PFSK-1 (cell line): Measurements from ENCODE around the gene RASA3.

Experiments
- FOXP2 ChIP-seq: optimal IDR thresholded peaks from 2 replicates; pipeline ENCODE3; 2011; ENCODE audit warnings: borderline replicate concordance, control low read depth, inconsistent platforms; ENCODE audit not compliant: insufficient read depth; ENCODE audit errors: extremely low read length, extremely low read depth
- POLR2AphosphoS5 ChIP-seq: IDR thresholded peaks from 2 replicates; pipeline ENCODE4 v1.6.1; 2012; ENCODE audit warnings: low read depth, mild to moderate bottlenecking, control low read depth, low read length, moderate library complexity
- REST ChIP-seq, 2 experiments: IDR thresholded peaks; 2 replicates each; pipeline versions ENCODE4 v1.6.1 to v1.8.0; 2011 to 2012; ENCODE audit warnings: low read depth in 2 of 2, low read length in 2 of 2, control low read depth in 1 of 2, inconsistent platforms in 1 of 2, mild to moderate bottlenecking in 1 of 2, moderate library complexity in 1 of 2; ENCODE audit not compliant: insufficient read depth in 1 of 2
- SIN3A ChIP-seq: IDR thresholded peaks from 2 replicates; pipeline ENCODE4 v1.6.1; 2012; ENCODE audit warnings: mild to moderate bottlenecking, low read length, moderate library complexity, borderline replicate concordance; ENCODE audit not compliant: insufficient read depth
- TAF1 ChIP-seq: IDR thresholded peaks from 2 replicates; pipeline ENCODE4 v1.6.1; 2012; ENCODE audit warnings: low read length, control low read depth, borderline replicate concordance; ENCODE audit not compliant: insufficient read depth

Gene RASA3

GRCh38 chr13:114134944-114135610, 2.7 kb upstream of the RASA3 start:
- no peak for TF ChIP-seq SIN3A
- TF ChIP-seq TAF1: no peak
- no peak for TF ChIP-seq FOXP2

- no peak for TF ChIP-seq REST (IDR thresholded peaks at IDR 0.05; ENCODE audit: insufficient read depth in 1 of 2, low read depth in 2 of 2, low read length in 2 of 2)
- TF ChIP-seq POLR2AphosphoS5: no peak
- TF ChIP-seq TAF1: no peak
- TF ChIP-seq SIN3A: no peak
- no peak for TF ChIP-seq FOXP2
Measured at GRCh38 chr13:114134111-114134943, 1.9 kb upstream of the RASA3 start.

GRCh38 chr13:114131583-114132418, 622 bp downstream of the RASA3 start:
- TF ChIP-seq SIN3A (no peak), TAF1 (no peak)

- TF ChIP-seq POLR2AphosphoS5 (no peak), TAF1 (no peak), SIN3A (no peak), REST (IDR thresholded peaks at IDR 0.05; ENCODE audit: insufficient read depth in 1 of 2, low read depth in 2 of 2, low read length in 2 of 2) (no peak), FOXP2 (no peak)
Measured at GRCh38 chr13:114130837-114131582, 1.4 kb downstream of the RASA3 start.

GRCh38 chr13:114130131-114130836, 2.1 kb downstream of the RASA3 start:
- TF ChIP-seq SIN3A (no peak), FOXP2 (no peak), TAF1 (no peak), POLR2AphosphoS5 (no peak), REST (IDR thresholded peaks at IDR 0.05; ENCODE audit: insufficient read depth in 1 of 2, low read depth in 2 of 2, low read length in 2 of 2) (no peak)
